Panc1 (cell line): Measurements from ENCODE around the gene FKBP1B. TPM values are rescaled to one million over a fixed set of nuclear protein-coding genes. Genes with fewer than 3 reads are reported as not detected.

Experiments used
- ATAC-seq: fragments of 200-7000 bp; cut with Tn5 transposase; 2 replicates; pipeline ENCODE4 v1.9.1; 2020; ENCODE audit warnings: mild to moderate bottlenecking, moderate library complexity
- BruUV-seq: library from RNA; stranded (reverse); fragments of 400-500 nt; replicated peaks from 2 replicates; lab custom pipeline; 2021; lab: Mats Ljungman, UMichigan
- CTCF ChIA-PET: fragments of 300-600 bp; sonication (Branson Sonifier 250); formaldehyde crosslinking; loops from one replicate; lab custom pipeline; 2022; ENCODE audit warnings: antibody characterized with exemption; lab: Charles Lee
- POLR2A ChIA-PET: fragments of 300-600 bp; sonication (Branson Sonifier 250); formaldehyde crosslinking; loops from one replicate; lab custom pipeline; 2022; ENCODE audit warnings: antibody characterized with exemption; lab: Charles Lee
- DNase-seq: peaks from one replicate; pipeline ENCODE4 v3.0.0-alpha.2; 2010; ENCODE audit warnings: low read depth, low spot score
- H3K27ac ChIP-seq: 2 replicates; pipeline ENCODE4 v1.5.1; 2011; ENCODE audit warnings: mild to moderate bottlenecking, low read length, inconsistent platforms
- H3K27me3 ChIP-seq: fragments of 200-500 bp; sonication (Bioruptor generic); 2 replicates; pipeline ENCODE4 v1.6.0; 2014; ENCODE audit warnings: low read length, inconsistent platforms; ENCODE audit not compliant: control insufficient read depth, insufficient read depth
- H3K36me3 ChIP-seq: fragments of 200-500 bp; sonication (Bioruptor generic); 2 replicates; pipeline ENCODE4 v1.5.1; 2014; ENCODE audit warnings: inconsistent platforms, mild to moderate bottlenecking, low read length, moderate library complexity; ENCODE audit not compliant: control insufficient read depth, insufficient read depth
- H3K4me1 ChIP-seq: 2 replicates; pipeline ENCODE4 v1.5.1; 2011; ENCODE audit warnings: inconsistent platforms, mild to moderate bottlenecking, low read length, moderate library complexity; ENCODE audit not compliant: control insufficient read depth, insufficient read depth
- H3K4me3 ChIP-seq, 2 experiments: 2 replicates each; pipeline ENCODE4 v1.5.1; 2011 to 2012; ENCODE audit warnings: low read depth in 2 of 2, low read length in 2 of 2, mild to moderate bottlenecking in 2 of 2, inconsistent platforms in 1 of 2, moderate library complexity in 1 of 2
- H3K9me3 ChIP-seq: fragments of 200-500 bp; sonication (Bioruptor generic); 2 replicates; pipeline ENCODE4 v1.5.1; 2014; ENCODE audit warnings: low read depth, mild to moderate bottlenecking, inconsistent platforms, low read length, moderate library complexity; ENCODE audit not compliant: control insufficient read depth, insufficient read depth
- POLR2AphosphoS5 ChIP-seq: IDR thresholded peaks from 2 replicates; pipeline ENCODE4 v1.6.1; 2012; ENCODE audit warnings: mild to moderate bottlenecking, low read depth, low read length, moderate library complexity
- SIN3A ChIP-seq: IDR thresholded peaks from 2 replicates; pipeline ENCODE4 v1.6.1; 2012; ENCODE audit warnings: low read depth, mild to moderate bottlenecking, low read length, moderate library complexity, borderline replicate concordance; ENCODE audit not compliant: insufficient read depth
- TCF7L2 ChIP-seq: IDR thresholded peaks from 2 replicates; pipeline ENCODE4 v1.6.1; 2011; ENCODE audit warnings: mild to moderate bottlenecking, low read depth, low read length, inconsistent platforms
- in situ Hi-C: cut with HindIII; loops from 2 replicates; pipeline ENCODE4 v1.10.0; 2016; ENCODE audit warnings: low sequenced_read_pairs, low pct_unique_long_range_greater_than_20kb
- intact Hi-C: fragments of 100-400 bp; cut with micrococcal nuclease; formaldehyde crosslinking; loops from one replicate; pipeline ENCODE4 v1.10.0; 2022; ENCODE audit not compliant: unreplicated experiment
- total RNA-seq: library from RNA; stranded (reverse); gene quantifications from one replicate; pipeline ENCODE4 v1.2.1, GENCODE V29; 2021; ENCODE audit not compliant: unreplicated experiment
- TF ChIP-seq, protein P1 (sequence below): fragments of 450-650 bp; IDR thresholded peaks from 2 replicates; pipeline ENCODE4 v1.5.1; 2017; ENCODE audit warnings: mild to moderate bottlenecking
- TF ChIP-seq, protein P2 (sequence below), 2 experiments: IDR thresholded peaks; 2 replicates each; pipeline ENCODE4 v1.6.1; 2011 to 2012; ENCODE audit warnings: low read depth in 2 of 2, control low read depth in 1 of 2, low read length in 1 of 2, mild to moderate bottlenecking in 1 of 2, moderate library complexity in 1 of 2; ENCODE audit not compliant: insufficient read depth in 1 of 2

Gene FKBP1B
- total RNA-seq, 1 experiment from 2014 or later = 19.9 TPM

GRCh38 chr2:24048769-24049484 lies 614 bp upstream of the FKBP1B start:
- TF ChIP-seq, protein P1, sequence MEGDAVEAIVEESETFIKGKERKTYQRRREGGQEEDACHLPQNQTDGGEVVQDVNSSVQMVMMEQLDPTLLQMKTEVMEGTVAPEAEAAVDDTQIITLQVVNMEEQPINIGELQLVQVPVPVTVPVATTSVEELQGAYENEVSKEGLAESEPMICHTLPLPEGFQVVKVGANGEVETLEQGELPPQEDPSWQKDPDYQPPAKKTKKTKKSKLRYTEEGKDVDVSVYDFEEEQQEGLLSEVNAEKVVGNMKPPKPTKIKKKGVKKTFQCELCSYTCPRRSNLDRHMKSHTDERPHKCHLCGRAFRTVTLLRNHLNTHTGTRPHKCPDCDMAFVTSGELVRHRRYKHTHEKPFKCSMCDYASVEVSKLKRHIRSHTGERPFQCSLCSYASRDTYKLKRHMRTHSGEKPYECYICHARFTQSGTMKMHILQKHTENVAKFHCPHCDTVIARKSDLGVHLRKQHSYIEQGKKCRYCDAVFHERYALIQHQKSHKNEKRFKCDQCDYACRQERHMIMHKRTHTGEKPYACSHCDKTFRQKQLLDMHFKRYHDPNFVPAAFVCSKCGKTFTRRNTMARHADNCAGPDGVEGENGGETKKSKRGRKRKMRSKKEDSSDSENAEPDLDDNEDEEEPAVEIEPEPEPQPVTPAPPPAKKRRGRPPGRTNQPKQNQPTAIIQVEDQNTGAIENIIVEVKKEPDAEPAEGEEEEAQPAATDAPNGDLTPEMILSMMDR = no peak
- TF ChIP-seq SIN3A = no peak
- no peak for TF ChIP-seq POLR2AphosphoS5
- TF ChIP-seq, protein P2, sequence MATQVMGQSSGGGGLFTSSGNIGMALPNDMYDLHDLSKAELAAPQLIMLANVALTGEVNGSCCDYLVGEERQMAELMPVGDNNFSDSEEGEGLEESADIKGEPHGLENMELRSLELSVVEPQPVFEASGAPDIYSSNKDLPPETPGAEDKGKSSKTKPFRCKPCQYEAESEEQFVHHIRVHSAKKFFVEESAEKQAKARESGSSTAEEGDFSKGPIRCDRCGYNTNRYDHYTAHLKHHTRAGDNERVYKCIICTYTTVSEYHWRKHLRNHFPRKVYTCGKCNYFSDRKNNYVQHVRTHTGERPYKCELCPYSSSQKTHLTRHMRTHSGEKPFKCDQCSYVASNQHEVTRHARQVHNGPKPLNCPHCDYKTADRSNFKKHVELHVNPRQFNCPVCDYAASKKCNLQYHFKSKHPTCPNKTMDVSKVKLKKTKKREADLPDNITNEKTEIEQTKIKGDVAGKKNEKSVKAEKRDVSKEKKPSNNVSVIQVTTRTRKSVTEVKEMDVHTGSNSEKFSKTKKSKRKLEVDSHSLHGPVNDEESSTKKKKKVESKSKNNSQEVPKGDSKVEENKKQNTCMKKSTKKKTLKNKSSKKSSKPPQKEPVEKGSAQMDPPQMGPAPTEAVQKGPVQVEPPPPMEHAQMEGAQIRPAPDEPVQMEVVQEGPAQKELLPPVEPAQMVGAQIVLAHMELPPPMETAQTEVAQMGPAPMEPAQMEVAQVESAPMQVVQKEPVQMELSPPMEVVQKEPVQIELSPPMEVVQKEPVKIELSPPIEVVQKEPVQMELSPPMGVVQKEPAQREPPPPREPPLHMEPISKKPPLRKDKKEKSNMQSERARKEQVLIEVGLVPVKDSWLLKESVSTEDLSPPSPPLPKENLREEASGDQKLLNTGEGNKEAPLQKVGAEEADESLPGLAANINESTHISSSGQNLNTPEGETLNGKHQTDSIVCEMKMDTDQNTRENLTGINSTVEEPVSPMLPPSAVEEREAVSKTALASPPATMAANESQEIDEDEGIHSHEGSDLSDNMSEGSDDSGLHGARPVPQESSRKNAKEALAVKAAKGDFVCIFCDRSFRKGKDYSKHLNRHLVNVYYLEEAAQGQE (IDR thresholded peaks at IDR 0.05; ENCODE audit: insufficient read depth in 1 of 2, low read depth in 2 of 2, low read length in 1 of 2) = no peak
- no peak for TF ChIP-seq TCF7L2
- Histone ChIP-seq H3K4me1 (peaks cover 30% of the 10 kb centered on the region; the same call in 1 of the 2 replicates), H3K27me3 (no peaks in the 10 kb centered on the region), H3K36me3 (no peaks in the 10 kb centered on the region), H3K9me3 (no peaks in the 10 kb centered on the region), H3K27ac (peak overlapping the region; percentile 40), H3K4me3 (peak overlapping the region; percentile 61 to 71)
- DNase-seq (no peak), ATAC-seq (no peak; the same call in 1 of the 2 replicates)
- in situ Hi-C loops (no loop called here), intact Hi-C loops (loop anchor here (10.0 kb wide), 1 partner anchor 124 kb away; the partner anchor contains the start of gene ATAD2B)
- BruUV-seq = no TSS peak
- ChIA-PET CTCF (interaction anchor here (0.6 kb wide), 1 partner anchor 34 kb away, joined by 3 read pairs; no protein-coding TSS in a partner anchor), POLR2A (interaction anchor here (0.6 to 0.7 kb wide), 2 partner anchors 36 to 1919 kb away, joined by 3 to 5 read pairs; no protein-coding TSS in a partner anchor)

GRCh38 chr2:24050041-24050979 lies 769 bp downstream of the FKBP1B start:
- ChIA-PET POLR2A (no interaction called here), CTCF (interaction anchor here (0.9 kb wide), 1 partner anchor 35 kb away, joined by 3 read pairs; no protein-coding TSS in a partner anchor)
- no peaks in the 10 kb centered on the region for H3K9me3 ChIP-seq
- intact Hi-C loops (no loop called here), in situ Hi-C loops (no loop called here)
- ATAC-seq (peak; percentile 25), DNase-seq (no peak)
- H3K4me1 ChIP-seq = peaks cover 30% of the 10 kb centered on the region; the same call in 1 of the 2 replicates
- no peaks in the 10 kb centered on the region for H3K27me3 ChIP-seq
- no TSS peak for BruUV-seq
- H3K27ac ChIP-seq = peak overlapping the region; percentile 53
- TF ChIP-seq, protein P2 (IDR thresholded peaks at IDR 0.05; ENCODE audit: insufficient read depth in 1 of 2, low read depth in 2 of 2, low read length in 1 of 2) = no peak
- TF ChIP-seq SIN3A (no peak), TCF7L2 (no peak), POLR2AphosphoS5 (no peak)
- TF ChIP-seq, protein P1 = no peak
- peak overlapping the region; percentile 61 to 71 for H3K4me3 ChIP-seq
- H3K36me3 ChIP-seq = no peaks in the 10 kb centered on the region
